ENCODE results near the gene DPP8.
"Not testable (repeated sequence)": the region's sequence is repeated elsewhere in the genome, so short reads cannot be mapped to it uniquely, and the experiment has no call there.

The DPP8 gene

GRCh38 chr15:65400760-65401610 is 116.5 kb downstream of the DPP8 start:
- peak; percentile 72 for DNase-seq

GRCh38 chr15:65399997-65400396 is 117.5 kb downstream of the DPP8 start:
- DNase-seq, result no peak

GRCh38 chr15:65399001-65399706 is 118.3 kb downstream of the DPP8 start:
- no peak for DNase-seq

- not testable (repeated sequence) for DNase-seq
These were observed 119.0 kb downstream of the DPP8 start for GRCh38 chr15:65398486-65398885.

GRCh38 chr15:65396965-65397317 is 120.5 kb downstream of the DPP8 start:
- no peak for DNase-seq

- DNase-seq, result no peak
These were observed 121.1 kb downstream of the DPP8 start for GRCh38 chr15:65396283-65396964.

- DNase-seq, result no peak
These were observed 121.8 kb downstream of the DPP8 start for GRCh38 chr15:65395567-65396202.

- DNase-seq, result no peak
These were observed 122.6 kb downstream of the DPP8 start for GRCh38 chr15:65394936-65395335.

- DNase-seq, result no peak
These were observed 123.2 kb downstream of the DPP8 start for GRCh38 chr15:65394280-65394789.

GRCh38 chr15:65393557-65393956 is 123.9 kb downstream of the DPP8 start:
- DNase-seq, result no peak

GRCh38 chr15:65393091-65393490 is 124.4 kb downstream of the DPP8 start:
- no peak for DNase-seq
